Gastroesophageal sphincter (tissue), 4 donors: ENCODE measurements around the gene CGNL1. TPM values are rescaled to one million over a fixed set of nuclear protein-coding genes. Genes with fewer than 3 reads are reported as not detected.

Source experiments
- ATAC-seq: fragments of 150-250 bp; one replicate; pipeline ENCODE4 v1.9.1; 2016; ENCODE audit warnings: mild to moderate bottlenecking, moderate library complexity
- H3K27ac ChIP-seq, 4 donors: fragments of 200-600 bp; sonication (generic) in 3 of 4; 1 replicate in 3 of 4; 2 replicates in 1 of 4; pipeline ENCODE4 v1.5.1; 2016 to 2019
- H3K27me3 ChIP-seq: fragments of 200-600 bp; sonication (generic); one replicate; pipeline ENCODE4 v1.5.1; 2019
- H3K36me3 ChIP-seq, 2 donors: fragments of 200-600 bp; sonication (generic); one replicate each; pipeline ENCODE4 v1.5.1; 2019; ENCODE audit warnings: control low read depth in 1 of 2
- H3K4me1 ChIP-seq, 3 donors: fragments of 200-600 bp; sonication (generic); 1 replicate in 2 of 3; 2 replicates in 1 of 3; pipeline ENCODE4 v1.5.1; 2016 to 2019; ENCODE audit warnings: control low read depth in 2 of 3
- H3K4me3 ChIP-seq, 2 donors: fragments of 200-600 bp; sonication (generic); one replicate each; pipeline ENCODE4 v1.5.1; 2019; ENCODE audit warnings: mild to moderate bottlenecking in 1 of 2, moderate library complexity in 1 of 2
- H3K9me3 ChIP-seq, 3 donors: fragments of 200-600 bp; sonication (generic); one replicate each; pipeline ENCODE4 v1.5.1; 2017 to 2019; ENCODE audit warnings: control low read depth in 2 of 3
- EP300 ChIP-seq: sonication (generic); formaldehyde crosslinking; IDR thresholded peaks from one replicate; pipeline ENCODE4 v1.6.1; 2017; ENCODE audit warnings: antibody characterized with exemption, mild to moderate bottlenecking
- POLR2A ChIP-seq, 2 donors: fragments of 450-650 bp; IDR thresholded peaks; one replicate each; pipeline ENCODE4 v1.6.1; 2017; ENCODE audit warnings: antibody characterized with exemption in 2 of 2, mild to moderate bottlenecking in 2 of 2, moderate library complexity in 1 of 2
- POLR2AphosphoS5 ChIP-seq: sonication (generic); formaldehyde crosslinking; IDR thresholded peaks from one replicate; pipeline ENCODE4 v1.6.1; 2017; ENCODE audit warnings: antibody characterized with exemption
- WGBS, 2 donors: methylation state at CpG; one replicate each; pipeline ENCODE4 v1.1.5; 2018; ENCODE audit warnings: low coverage in 1 of 2; 5-methylcytosine and 5-hydroxymethylcytosine counted together
- total RNA-seq, 4 donors: library from RNA; depleted of rRNA; stranded (reverse); fragments of >200 nt; gene quantifications; one replicate each; pipeline ENCODE4 v1.1.0, GENCODE V29; 2016
- TF ChIP-seq, protein P1 (sequence below), 4 experiments: fragments of 200-600 bp in 2 of 4; fragments of 450-650 bp in 2 of 4; sonication (generic) in 1 of 4; IDR thresholded peaks; one replicate each; pipeline ENCODE4 v1.5.1; 2017 to 2019; ENCODE audit warnings: antibody characterized with exemption in 4 of 4, mild to moderate bottlenecking in 2 of 4, moderate library complexity in 2 of 4

CGNL1 gene
- total RNA-seq, 4 donors from 2014 or later = 8.5 to 36.4 (median 16.7) TPM

DNA sequence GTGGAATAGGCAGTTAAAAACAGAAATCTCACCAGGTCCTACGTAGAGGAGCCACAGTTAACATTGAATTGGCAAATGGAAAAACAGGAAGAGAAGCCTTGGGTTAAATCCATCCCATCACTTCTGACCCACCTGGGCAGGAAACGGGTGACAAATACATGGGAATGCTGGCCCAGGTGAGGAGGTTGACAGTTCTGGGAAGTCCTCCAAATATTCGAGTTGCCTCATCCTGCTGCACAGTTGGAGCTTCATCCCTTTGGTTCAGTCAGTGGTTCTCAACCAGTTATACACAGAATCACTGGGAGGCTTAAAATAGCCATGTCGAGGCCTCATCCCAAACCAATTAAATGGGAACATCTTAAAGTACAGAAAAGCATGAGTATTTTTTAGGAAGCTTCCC lies 220.7 kb downstream of the CGNL1 start:
- peak overlapping the region; percentile 66 to 94 (median 91) for H3K27ac ChIP-seq
- 6 to 44% methylated on average over 3 to 4 of the region's 4 CpGs for WGBS, 2 donors
- no peaks in the 10 kb centered on the region for H3K36me3 ChIP-seq
- no peak for TF ChIP-seq EP300
- TF ChIP-seq POLR2AphosphoS5 = peak; percentile 42
- no peak for TF ChIP-seq POLR2A (IDR thresholded peaks at IDR 0.05)
- TF ChIP-seq, protein P1, sequence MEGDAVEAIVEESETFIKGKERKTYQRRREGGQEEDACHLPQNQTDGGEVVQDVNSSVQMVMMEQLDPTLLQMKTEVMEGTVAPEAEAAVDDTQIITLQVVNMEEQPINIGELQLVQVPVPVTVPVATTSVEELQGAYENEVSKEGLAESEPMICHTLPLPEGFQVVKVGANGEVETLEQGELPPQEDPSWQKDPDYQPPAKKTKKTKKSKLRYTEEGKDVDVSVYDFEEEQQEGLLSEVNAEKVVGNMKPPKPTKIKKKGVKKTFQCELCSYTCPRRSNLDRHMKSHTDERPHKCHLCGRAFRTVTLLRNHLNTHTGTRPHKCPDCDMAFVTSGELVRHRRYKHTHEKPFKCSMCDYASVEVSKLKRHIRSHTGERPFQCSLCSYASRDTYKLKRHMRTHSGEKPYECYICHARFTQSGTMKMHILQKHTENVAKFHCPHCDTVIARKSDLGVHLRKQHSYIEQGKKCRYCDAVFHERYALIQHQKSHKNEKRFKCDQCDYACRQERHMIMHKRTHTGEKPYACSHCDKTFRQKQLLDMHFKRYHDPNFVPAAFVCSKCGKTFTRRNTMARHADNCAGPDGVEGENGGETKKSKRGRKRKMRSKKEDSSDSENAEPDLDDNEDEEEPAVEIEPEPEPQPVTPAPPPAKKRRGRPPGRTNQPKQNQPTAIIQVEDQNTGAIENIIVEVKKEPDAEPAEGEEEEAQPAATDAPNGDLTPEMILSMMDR (IDR thresholded peaks at IDR 0.05) = no peak
- no peaks in the 10 kb centered on the region for H3K9me3 ChIP-seq
- H3K27me3 ChIP-seq = no peaks in the 10 kb centered on the region
- no peak overlapping the region for H3K4me3 ChIP-seq
- peak; percentile 76 for ATAC-seq
- peaks cover 15 to 94% (median 16%) of the 10 kb centered on the region in 3 donors for H3K4me1 ChIP-seq

DNA sequence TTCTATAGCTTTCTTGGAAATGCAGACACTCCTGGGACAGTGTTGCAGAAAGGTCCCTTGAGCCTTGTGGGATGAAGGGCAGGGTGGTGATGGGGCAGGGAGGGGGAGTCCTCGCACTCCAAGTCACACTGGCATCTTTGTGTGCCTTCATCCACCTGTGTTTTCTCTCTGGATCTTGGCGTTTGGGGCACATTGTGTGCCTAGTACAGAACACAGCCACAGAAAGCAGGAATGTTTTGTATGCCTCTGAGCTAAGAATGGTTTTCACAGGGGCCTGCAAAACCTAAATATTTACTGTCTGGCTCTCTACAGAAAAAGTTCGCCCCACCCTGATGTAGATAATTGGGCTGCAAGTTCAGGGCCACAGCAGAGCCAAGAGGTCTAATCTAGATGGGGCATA lies 221.1 kb downstream of the CGNL1 start:
- TF ChIP-seq POLR2AphosphoS5 (no peak), EP300 (peak; percentile 8), POLR2A (IDR thresholded peaks at IDR 0.05) (no peak)
- TF ChIP-seq, protein P1 (IDR thresholded peaks at IDR 0.05) = no peak
- Histone ChIP-seq H3K36me3 (no peaks in the 10 kb centered on the region), H3K27me3 (no peaks in the 10 kb centered on the region), H3K4me1 (peaks cover 15 to 96% (median 16%) of the 10 kb centered on the region in 3 donors), H3K27ac (peak overlapping the region; percentile 66 to 94 (median 91)), H3K9me3 (no peaks in the 10 kb centered on the region), H3K4me3 (no peak overlapping the region)
- 34 to 60% methylated on average over 1 to 2 of the region's 3 CpGs for WGBS, 2 donors
- ATAC-seq = peak; percentile 72

DNA sequence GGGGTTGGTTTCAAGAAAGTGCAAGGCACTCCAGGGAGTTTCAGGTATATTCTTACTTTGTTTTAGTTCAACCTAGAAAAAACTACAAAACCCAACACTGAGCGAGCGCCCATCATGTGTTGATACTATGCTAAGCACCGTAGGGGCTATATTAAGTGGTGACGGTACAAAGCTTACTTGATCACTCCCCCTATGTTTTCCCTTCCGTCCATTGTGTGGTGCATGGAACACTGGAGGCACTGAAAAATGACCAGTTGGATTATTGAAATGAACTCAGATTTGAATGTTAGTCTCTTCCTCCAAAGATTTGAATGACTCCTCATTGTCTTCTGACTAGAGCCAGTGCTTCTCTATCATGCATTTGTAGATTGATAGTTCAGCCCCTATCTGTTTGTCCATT lies 222.0 kb downstream of the CGNL1 start:
- Histone ChIP-seq H3K27me3 (no peaks in the 10 kb centered on the region), H3K4me1 (peaks cover 15 to 99% (median 16%) of the 10 kb centered on the region in 3 donors), H3K9me3 (no peaks in the 10 kb centered on the region), H3K27ac (peak overlapping the region; percentile 66 to 94 (median 91)), H3K4me3 (no peak overlapping the region), H3K36me3 (no peaks in the 10 kb centered on the region)
- TF ChIP-seq POLR2AphosphoS5 = no peak
- TF ChIP-seq, protein P1 (IDR thresholded peaks at IDR 0.05) = no peak
- TF ChIP-seq EP300 = no peak
- no peak for TF ChIP-seq POLR2A (IDR thresholded peaks at IDR 0.05)
- ATAC-seq = no peak
- WGBS, 2 donors = 98 to 100% methylated on average over 3 to 5 of the region's 5 CpGs

DNA sequence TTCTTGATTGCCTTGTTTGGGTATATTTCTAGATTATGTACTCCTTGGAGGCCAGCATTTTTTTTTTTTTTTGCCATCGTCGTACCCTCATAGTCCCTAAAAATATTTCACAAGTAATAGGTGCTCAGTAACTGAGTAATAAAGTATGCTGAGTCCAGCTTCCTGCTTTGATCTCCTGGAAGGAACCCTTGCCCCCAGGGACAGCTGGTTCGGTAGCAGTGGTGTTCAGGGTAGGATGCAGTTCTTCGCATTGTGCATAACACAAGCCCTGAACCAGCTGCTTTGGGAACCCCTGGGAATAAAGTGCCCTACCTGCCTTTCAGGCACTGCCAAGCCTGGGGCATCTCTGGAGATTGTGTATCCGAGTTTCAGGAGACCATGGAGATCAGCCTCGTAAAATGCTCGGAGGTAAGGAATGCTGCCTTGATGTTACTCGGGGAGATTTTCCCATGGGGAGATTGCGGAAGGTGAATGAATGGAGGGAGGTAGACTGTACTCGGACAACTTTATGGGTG lies 223.0 kb downstream of the CGNL1 start:
- no peak for TF ChIP-seq POLR2A (IDR thresholded peaks at IDR 0.05)
- no peak for TF ChIP-seq EP300
- TF ChIP-seq, protein P1 (IDR thresholded peaks at IDR 0.05) = no peak
- no peak for TF ChIP-seq POLR2AphosphoS5
- Histone ChIP-seq H3K9me3 (no peaks in the 10 kb centered on the region), H3K4me3 (peak overlapping the region; percentile 34 to 41), H3K4me1 (peaks cover 15 to 97% (median 16%) of the 10 kb centered on the region in 3 donors), H3K27ac (peak overlapping the region; percentile 66 to 94 (median 91)), H3K36me3 (peaks cover 0 to 2% of the 10 kb centered on the region in 2 donors), H3K27me3 (no peaks in the 10 kb centered on the region)
- 71 to 83% methylated on average over 6 to 7 of the region's 10 CpGs for WGBS, 2 donors
- ATAC-seq = no peak

DNA sequence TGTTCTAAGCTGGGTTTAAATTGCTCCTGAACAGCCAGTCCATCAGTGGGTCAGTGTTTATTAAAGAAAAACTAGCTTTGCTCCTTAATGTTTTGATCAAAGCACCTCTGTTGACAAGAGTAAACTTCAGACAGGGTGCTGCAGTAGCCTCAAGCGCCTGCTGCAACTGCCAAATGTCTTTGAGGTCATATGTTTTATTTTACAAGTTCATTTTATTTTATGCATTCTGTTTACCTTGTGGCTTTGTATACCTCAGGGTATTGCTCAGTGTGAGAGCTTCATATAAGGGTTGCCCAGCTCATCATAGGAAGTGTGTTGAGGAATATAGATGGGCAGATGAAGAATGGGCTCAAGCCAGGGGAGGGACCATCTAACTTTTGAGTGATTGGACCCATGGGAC lies 223.9 kb downstream of the CGNL1 start:
- H3K27ac ChIP-seq = peak overlapping the region; percentile 66 to 94 (median 91)
- WGBS, 2 donors = 57 to 75% methylated on average over 1 of the region's 1 CpG
- no peaks in the 10 kb centered on the region for H3K27me3 ChIP-seq
- H3K9me3 ChIP-seq = no peaks in the 10 kb centered on the region
- H3K36me3 ChIP-seq = peaks cover 0 to 11% of the 10 kb centered on the region in 2 donors
- peak overlapping the region; percentile 34 to 41 for H3K4me3 ChIP-seq
- peaks cover 10 to 97% (median 16%) of the 10 kb centered on the region in 3 donors for H3K4me1 ChIP-seq
- no peak for ATAC-seq
- TF ChIP-seq EP300 = no peak
- TF ChIP-seq POLR2AphosphoS5 = no peak
- TF ChIP-seq, protein P1 (IDR thresholded peaks at IDR 0.05) = no peak
- no peak for TF ChIP-seq POLR2A (IDR thresholded peaks at IDR 0.05)
